H1 (cell line): ENCODE data around the gene BRD3OS. TPM values are rescaled to one million over a fixed set of nuclear protein-coding genes. Genes with fewer than 3 reads are reported as not detected.

ENCODE experiments used
- CTCF ChIA-PET: fragments of 300-600 bp; sonication (Branson Sonifier 250); formaldehyde crosslinking; loops from one replicate; lab custom pipeline; 2021; ENCODE audit not compliant: partially characterized antibody; lab: Charles Lee
- POLR2A ChIA-PET: fragments of 300-600 bp; sonication (Branson Sonifier 250); formaldehyde crosslinking; loops from one replicate; lab custom pipeline; 2021; ENCODE audit warnings: inconsistent platforms; ENCODE audit not compliant: partially characterized antibody; lab: Charles Lee
- DNase-seq, 2 experiments: peaks; one replicate each; pipeline versions ENCODE4 v3.0.0 to v3.0.0-alpha.2; 2010 to 2022; ENCODE audit warnings: low spot score in 2 of 2, low read depth in 1 of 2, mixed read lengths in 1 of 2
- FAIRE-seq: peaks from 2 replicates; lab custom pipeline; 2011; peaks lifted over from hg19 to GRCh38; lab: Jason Lieb, UNC
- H2AFZ ChIP-seq: 2 replicates; pipeline ENCODE4 v1.8.1; 2012; ENCODE audit warnings: low read length, inconsistent platforms
- H2AK5ac ChIP-seq: 2 replicates; pipeline ENCODE4 v1.6.1; 2013; ENCODE audit warnings: low read depth, low read length
- H2BK120ac ChIP-seq: replicated peaks from 2 replicates; pipeline ENCODE3; 2013; ENCODE audit warnings: low read depth, low read length, inconsistent platforms
- H2BK12ac ChIP-seq: 2 replicates; pipeline ENCODE4 v1.6.1; 2013; ENCODE audit warnings: low read depth, low read length
- H2BK15ac ChIP-seq: 2 replicates; pipeline ENCODE4 v1.6.1; 2013; ENCODE audit warnings: low read length
- H2BK20ac ChIP-seq: 2 replicates; pipeline ENCODE4 v1.6.1; 2013; ENCODE audit warnings: low read length
- H2BK5ac ChIP-seq: 2 replicates; pipeline ENCODE4 v1.6.1; 2013; ENCODE audit warnings: low read depth, low read length
- H3K14ac ChIP-seq: 2 replicates; pipeline ENCODE4 v1.6.1; 2013; ENCODE audit warnings: inconsistent platforms; ENCODE audit not compliant: insufficient read length
- H3K18ac ChIP-seq: 2 replicates; pipeline ENCODE4 v1.6.1; 2013; ENCODE audit warnings: low read length; ENCODE audit errors: extremely low read depth
- H3K23ac ChIP-seq: 2 replicates; pipeline ENCODE4 v1.6.1; 2013; ENCODE audit warnings: inconsistent platforms; ENCODE audit not compliant: insufficient read length
- H3K23me2 ChIP-seq: 2 replicates; pipeline ENCODE4 v1.6.1; 2013; ENCODE audit warnings: low read depth, low read length
- H3K27ac ChIP-seq: 2 replicates; pipeline ENCODE4 v1.6.1; 2011; ENCODE audit warnings: low read depth, low read length, inconsistent platforms
- H3K27me3 ChIP-seq, 4 experiments: replicated peaks in 1 of 4; 1 replicate in 1 of 4; 2 replicates in 3 of 4; pipeline versions ENCODE4 v1.6.1 to v1.8.1; 2011 to 2013; ENCODE audit warnings: low read length in 3 of 4, mild to moderate bottlenecking in 3 of 4, inconsistent platforms in 2 of 4, mixed read lengths in 2 of 4, moderate library complexity in 1 of 4; ENCODE audit not compliant: control insufficient read depth in 3 of 4, insufficient read depth in 3 of 4; ENCODE audit errors: extremely low read depth in 1 of 4
- H3K36me3 ChIP-seq, 4 experiments: 2 replicates each; pipeline versions ENCODE4 v1.6.1 to v1.8.1; 2011 to 2013; ENCODE audit warnings: mild to moderate bottlenecking in 4 of 4, low read length in 3 of 4, moderate library complexity in 2 of 4, control low read depth in 1 of 4, inconsistent platforms in 1 of 4; ENCODE audit not compliant: insufficient read depth in 4 of 4, control insufficient read depth in 2 of 4
- H3K4ac ChIP-seq: replicated peaks from 2 replicates; pipeline ENCODE3; 2013; ENCODE audit warnings: low read length, low read depth, mixed read lengths, inconsistent platforms; ENCODE audit not compliant: insufficient read length
- H3K4me1 ChIP-seq, 4 experiments: replicated peaks in 1 of 4; 1 replicate in 1 of 4; 2 replicates in 3 of 4; pipeline versions ENCODE4 v1.6.1 to v1.8.1; 2011 to 2013; ENCODE audit warnings: low read length in 3 of 4, inconsistent platforms in 2 of 4, mixed read lengths in 1 of 4; ENCODE audit not compliant: insufficient read depth in 4 of 4, control insufficient read depth in 3 of 4
- H3K4me2 ChIP-seq, 2 experiments: 2 replicates each; pipeline versions ENCODE4 v1.6.1 to v1.8.1; 2011 to 2013; ENCODE audit warnings: low read depth in 2 of 2, low read length in 2 of 2, control low read depth in 1 of 2, inconsistent platforms in 1 of 2, mild to moderate bottlenecking in 1 of 2; ENCODE audit not compliant: insufficient read depth in 1 of 2
- H3K4me3 ChIP-seq, 4 experiments: fragments of 200-600, 300-600 bp in 1 of 4; sonication (generic), shearing (Covaris generic), sonication (Bioruptor Twin) in 1 of 4; 2 replicates each; pipeline versions ENCODE4 v1.5.1 to v1.8.1; 2011 to 2016; ENCODE audit warnings: low read length in 4 of 4, low read depth in 3 of 4, control low read depth in 2 of 4, inconsistent platforms in 2 of 4, mild to moderate bottlenecking in 2 of 4, mixed read lengths in 1 of 4, moderate library complexity in 1 of 4; ENCODE audit not compliant: insufficient read depth in 2 of 4; ENCODE audit errors: extremely low read depth in 1 of 4
- H3K56ac ChIP-seq: replicated peaks from 2 replicates; pipeline ENCODE3; 2013; ENCODE audit warnings: low read depth, mild to moderate bottlenecking, mixed read lengths, low read length, inconsistent platforms; ENCODE audit not compliant: insufficient read length
- H3K79me1 ChIP-seq: 2 replicates; pipeline ENCODE4 v1.6.1; 2013; ENCODE audit warnings: low read depth, low read length, control low read depth
- H3K79me2 ChIP-seq, 2 experiments: 2 replicates each; pipeline versions ENCODE4 v1.6.1 to v1.8.1; 2012 to 2013; ENCODE audit warnings: low read length in 2 of 2, mild to moderate bottlenecking in 2 of 2, inconsistent platforms in 1 of 2; ENCODE audit not compliant: insufficient read depth in 2 of 2, control insufficient read depth in 1 of 2
- H3K9ac ChIP-seq, 4 experiments: replicated peaks in 1 of 4; 1 replicate in 1 of 4; 2 replicates in 3 of 4; pipeline versions ENCODE4 v1.6.1 to v1.8.1; 2011 to 2013; ENCODE audit warnings: low read depth in 3 of 4, low read length in 3 of 4, control low read depth in 2 of 4, mild to moderate bottlenecking in 2 of 4, moderate library complexity in 2 of 4, inconsistent platforms in 1 of 4; ENCODE audit errors: extremely low read depth in 1 of 4
- H3K9me3 ChIP-seq, 2 experiments: 2 replicates each; pipeline versions ENCODE4 v1.6.1 to v1.8.1; 2012 to 2013; ENCODE audit warnings: mild to moderate bottlenecking in 2 of 2, moderate library complexity in 2 of 2, control low read depth in 1 of 2, inconsistent platforms in 1 of 2, low read depth in 1 of 2, low read length in 1 of 2, mixed read lengths in 1 of 2; ENCODE audit not compliant: insufficient read depth in 2 of 2
- H4K20me1 ChIP-seq, 2 experiments: replicated peaks in 1 of 2; 2 replicates each; pipeline versions ENCODE3 to v1.8.1; 2011 to 2013; ENCODE audit warnings: inconsistent platforms in 2 of 2, low read length in 2 of 2, mild to moderate bottlenecking in 1 of 2; ENCODE audit not compliant: insufficient read depth in 2 of 2, control insufficient read depth in 1 of 2
- H4K5ac ChIP-seq: 2 replicates; pipeline ENCODE4 v1.6.1; 2013; ENCODE audit warnings: low read length, low read depth, mixed read lengths, inconsistent platforms; ENCODE audit not compliant: insufficient read length
- H4K8ac ChIP-seq: 2 replicates; pipeline ENCODE4 v1.8.0; 2013; ENCODE audit warnings: mild to moderate bottlenecking, moderate library complexity, low read length, inconsistent platforms; ENCODE audit not compliant: insufficient read depth; ENCODE audit errors: extremely low read depth
- H4K91ac ChIP-seq: replicated peaks from 2 replicates; pipeline ENCODE3; 2013; ENCODE audit warnings: low read length, mixed read lengths, inconsistent platforms; ENCODE audit not compliant: insufficient read length
- BCL11A ChIP-seq, 2 experiments: IDR thresholded peaks; one replicate each; pipeline ENCODE4 v1.6.1; 2011; ENCODE audit warnings: low read depth in 2 of 2, low read length in 2 of 2, mild to moderate bottlenecking in 2 of 2
- WGBS, 2 experiments: shearing (Covaris generic) in 1 of 2; methylation state at CpG; one replicate each; pipeline versions ENCODE4 v1.1.6 to v1.1.7; 2013 to 2015; ENCODE audit warnings: low lambda C conversion rate in 2 of 2, mixed read lengths in 2 of 2, inconsistent platforms in 1 of 2, low coverage in 1 of 2, missing lambda C conversion rate in 1 of 2; ENCODE audit not compliant: insufficient replicate concordance in 2 of 2, insufficient coverage in 1 of 2, insufficient read length in 1 of 2; ENCODE audit errors: extremely low coverage in 1 of 2, missing lambda C conversion rate in 1 of 2; 5-methylcytosine and 5-hydroxymethylcytosine counted together
- polyA plus RNA-seq, 7 experiments: library from polyadenylated mRNA; depleted of rRNA in 3 of 7; stranded (reverse) in 5 of 7; unstranded in 2 of 7; fragments of >200 nt in 5 of 7; fragments of 200-250 nt in 2 of 7; gene quantifications; 1 replicate in 5 of 7; 2 replicates in 1 of 7; 4 replicates in 1 of 7; pipeline versions ENCODE4 v1.2.1 to v1.2.3, GENCODE V29; 2011 to 2013; ENCODE audit warnings: missing spikeins in 2 of 7, mixed read lengths in 2 of 7
- total RNA-seq: library from RNA; stranded (reverse); fragmentation: NEBNext Ultra II Directional; extraction: Animal tissue kit (Norgen Biotek cat#: 25700); gene quantifications from 2 replicates; pipeline ENCODE4 v1.2.1, GENCODE V29; 2021

The BRD3OS gene
- total and polyA plus RNA-seq, 2 of the 8 experiments (the other 6 are each of a cell fraction or from before 2014, with no cell fraction given), result 12.7 to 20.2 TPM

GRCh38 chr9:134028575-134029247 lies 3.4 kb downstream of the BRD3OS start:
- Histone ChIP-seq H4K20me1 (peaks cover 0 to 10% of the 10 kb centered on the region in 2 experiments), H3K79me1 (no peaks in the 10 kb centered on the region), H2BK5ac (no peak overlapping the region), H3K14ac (no peak overlapping the region), H3K23ac (no peak overlapping the region), H3K9ac (no peak overlapping the region), H3K18ac (no peak overlapping the region), H3K4me2 (no peak overlapping the region), H3K27ac (no peak overlapping the region), H3K79me2 (no peaks in the 10 kb centered on the region), H2BK20ac (no peak overlapping the region), H4K5ac (no peak overlapping the region), H3K23me2 (peaks cover 4% of the 10 kb centered on the region), H3K9me3 (no peaks in the 10 kb centered on the region), H2BK120ac (no peak overlapping the region), H4K91ac (no peak overlapping the region), H2BK12ac (no peak overlapping the region), H3K27me3 (no peaks in the 10 kb centered on the region), H3K4me1 (peaks cover 0 to 4% (median 4%) of the 10 kb centered on the region in 4 experiments; a peak in 5 of 7 replicates), H3K56ac (no peak overlapping the region), H3K4me3 (no peak overlapping the region), H4K8ac (no peak overlapping the region), H3K4ac (no peak overlapping the region), H2AK5ac (no peak overlapping the region), H2BK15ac (no peak overlapping the region), H2AFZ (no peak overlapping the region), H3K36me3 (peaks cover 11 to 32% (median 18%) of the 10 kb centered on the region in 4 experiments)
- TF ChIP-seq BCL11A (IDR thresholded peaks at IDR 0.05; ENCODE audit: low read depth in 2 of 2, low read length in 2 of 2), result no peak
- FAIRE-seq (no peak), DNase-seq (no peak)
- POLR2A ChIA-PET, result interaction anchor here (1.3 to 2.3 kb wide), 4 partner anchors 11 to 111 kb away, joined by 3 to 11 read pairs (median 3); no protein-coding TSS in a partner anchor
- CTCF ChIA-PET, result interaction anchor here (0.8 to 1.2 kb wide), 3 partner anchors 16 to 286 kb away, joined by 3 to 8 read pairs (median 3); no protein-coding TSS in a partner anchor
- WGBS, 2 experiments, result 94% methylated on average over 22 of the region's 22 CpGs; no CpG with 5 or more reads in 1 of the 2 experiments
